Measurements from ENCODE around the gene KLHL29. TPM values are rescaled to one million over a fixed set of nuclear protein-coding genes. Genes with fewer than 3 reads are reported as not detected.

Gene KLHL29
- total and polyA plus RNA-seq, 10 of the 15 experiments (the other 5 are each of a cell fraction or from before 2014, with no cell fraction given): 1.4 to 19.5 (median 6.1) TPM

DNA sequence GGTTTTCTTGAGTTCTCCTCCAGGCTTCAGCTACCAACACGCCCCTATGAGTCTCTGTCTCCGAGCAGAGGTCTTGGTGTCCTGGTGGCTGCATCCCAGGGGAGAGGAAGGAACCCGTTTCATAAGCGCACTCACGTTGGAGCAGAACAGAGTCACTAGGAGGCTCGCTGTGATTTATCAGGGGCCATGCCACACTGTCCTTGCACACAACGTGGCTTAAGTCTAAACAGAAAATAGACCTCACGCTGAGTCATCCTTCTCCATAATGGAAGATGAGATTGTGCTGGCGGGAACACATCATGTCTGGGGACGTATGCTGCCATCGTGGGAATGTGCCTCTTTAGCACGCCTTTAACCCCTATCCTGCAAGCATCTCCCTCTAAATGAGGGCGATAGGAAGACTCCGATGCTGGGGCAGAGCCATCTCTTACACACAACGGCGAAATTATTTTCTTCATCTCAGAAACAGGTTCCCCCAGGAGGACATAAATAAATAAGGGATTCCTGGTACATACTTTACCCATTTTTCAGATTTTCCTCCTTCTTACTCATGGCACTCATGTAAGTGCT is 211.4 kb downstream of the KLHL29 start:
- no peaks in the 10 kb centered on the region for H3K79me2 ChIP-seq (ENCODE audit: control insufficient read depth, insufficient read depth, low read length)
- no peaks in the 10 kb centered on the region; a peak in 1 of 4 replicates for H3K36me3 ChIP-seq (ENCODE audit: control insufficient read depth in 2 of 2, insufficient read depth in 2 of 2, low read length in 1 of 2)
- ChIA-PET SMC1A (ENCODE audit: uncharacterized antibody, unreplicated experiment) (no interaction called here), POLR2A (no interaction called here), RAD21 (ENCODE audit: unreplicated experiment) (no interaction called here), CTCF (no interaction called here)
- no peak overlapping the region for H3K9ac ChIP-seq (ENCODE audit: control insufficient read depth, insufficient read depth, low read length)
- in situ Hi-C loops (cut with MboI) (no loop called here), intact Hi-C loops (cut with micrococcal nuclease; ENCODE audit: unreplicated experiment) (no loop called here)
- H2AFZ ChIP-seq (ENCODE audit: control insufficient read depth, low read depth, low read length): no peak overlapping the region
- no TSS peak for BruUV-seq (replicated peaks)
- FAIRE-seq: no peak
- 77% methylated on average over 16 of the region's 16 CpGs for WGBS (ENCODE audit: insufficient coverage, insufficient replicate concordance, low lambda C conversion rate, missing lambda C conversion rate)
- H3K27ac ChIP-seq (ENCODE audit: control insufficient read depth, insufficient read depth): no peak overlapping the region
- TF ChIP-seq SREBF2 (IDR thresholded peaks at IDR 0.05; ENCODE audit: low read length) (no peak), CBX5 (IDR thresholded peaks at IDR 0.05; ENCODE audit: low read depth) (no peak), NFYB (IDR thresholded peaks at IDR 0.05; ENCODE audit: insufficient read depth, low read depth, low read length) (no peak), CHD1 (IDR thresholded peaks at IDR 0.05; ENCODE audit: low read depth, low read length) (no peak), SIN3A (IDR thresholded peaks at IDR 0.05; ENCODE audit: low read depth, low read length) (no peak), EP300 (IDR thresholded peaks at IDR 0.05; ENCODE audit: borderline replicate concordance in 1 of 2, control insufficient read depth in 1 of 2, low read depth in 2 of 2, low read length in 2 of 2) (no peak), MYB (IDR thresholded peaks at IDR 0.05; ENCODE audit: borderline replicate concordance, low read depth, low read length) (no peak), NFXL1 (IDR thresholded peaks at IDR 0.05; ENCODE audit: borderline replicate concordance) (no peak), FOXM1 (IDR thresholded peaks at IDR 0.05; ENCODE audit: low read depth, low read length) (no peak), SREBF1 (IDR thresholded peaks at IDR 0.05; ENCODE audit: low read length) (no peak), RELA (IDR thresholded peaks at IDR 0.05; ENCODE audit: borderline replicate concordance, partially characterized antibody) (no peak), TCF3 (IDR thresholded peaks at IDR 0.05; ENCODE audit: borderline replicate concordance, insufficient read depth, low read depth, low read length) (no peak), NFIC (IDR thresholded peaks at IDR 0.05; ENCODE audit: low read depth, low read length) (no peak)
- TF ChIP-seq, protein P1, sequence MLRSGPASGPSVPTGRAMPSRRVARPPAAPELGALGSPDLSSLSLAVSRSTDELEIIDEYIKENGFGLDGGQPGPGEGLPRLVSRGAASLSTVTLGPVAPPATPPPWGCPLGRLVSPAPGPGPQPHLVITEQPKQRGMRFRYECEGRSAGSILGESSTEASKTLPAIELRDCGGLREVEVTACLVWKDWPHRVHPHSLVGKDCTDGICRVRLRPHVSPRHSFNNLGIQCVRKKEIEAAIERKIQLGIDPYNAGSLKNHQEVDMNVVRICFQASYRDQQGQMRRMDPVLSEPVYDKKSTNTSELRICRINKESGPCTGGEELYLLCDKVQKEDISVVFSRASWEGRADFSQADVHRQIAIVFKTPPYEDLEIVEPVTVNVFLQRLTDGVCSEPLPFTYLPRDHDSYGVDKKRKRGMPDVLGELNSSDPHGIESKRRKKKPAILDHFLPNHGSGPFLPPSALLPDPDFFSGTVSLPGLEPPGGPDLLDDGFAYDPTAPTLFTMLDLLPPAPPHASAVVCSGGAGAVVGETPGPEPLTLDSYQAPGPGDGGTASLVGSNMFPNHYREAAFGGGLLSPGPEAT (IDR thresholded peaks at IDR 0.05; ENCODE audit: low read depth): no peak
- H3K9me3 ChIP-seq (replicated peaks; ENCODE audit: control insufficient read depth, insufficient read depth, low read length): no peaks in the 10 kb centered on the region
- H3K4me3 ChIP-seq: no peak overlapping the region
- H4K20me1 ChIP-seq (ENCODE audit: control insufficient read depth, insufficient read depth): no peaks in the 10 kb centered on the region
- H3K27me3 ChIP-seq (replicated peaks in 1 of 2; ENCODE audit: control insufficient read depth in 2 of 2, insufficient read depth in 2 of 2, low read length in 1 of 2): no peaks in the 10 kb centered on the region
- no peaks in the 10 kb centered on the region for H3K4me1 ChIP-seq (ENCODE audit: control insufficient read depth, insufficient read depth, low read length)
- ATAC-seq: no peak
- DNase-seq (ENCODE audit: low read depth, low spot score): no peak
- no peak overlapping the region for H3K4me2 ChIP-seq (ENCODE audit: control insufficient read depth, insufficient read depth)
